ENCODE results near the gene PALM3.

DNA sequence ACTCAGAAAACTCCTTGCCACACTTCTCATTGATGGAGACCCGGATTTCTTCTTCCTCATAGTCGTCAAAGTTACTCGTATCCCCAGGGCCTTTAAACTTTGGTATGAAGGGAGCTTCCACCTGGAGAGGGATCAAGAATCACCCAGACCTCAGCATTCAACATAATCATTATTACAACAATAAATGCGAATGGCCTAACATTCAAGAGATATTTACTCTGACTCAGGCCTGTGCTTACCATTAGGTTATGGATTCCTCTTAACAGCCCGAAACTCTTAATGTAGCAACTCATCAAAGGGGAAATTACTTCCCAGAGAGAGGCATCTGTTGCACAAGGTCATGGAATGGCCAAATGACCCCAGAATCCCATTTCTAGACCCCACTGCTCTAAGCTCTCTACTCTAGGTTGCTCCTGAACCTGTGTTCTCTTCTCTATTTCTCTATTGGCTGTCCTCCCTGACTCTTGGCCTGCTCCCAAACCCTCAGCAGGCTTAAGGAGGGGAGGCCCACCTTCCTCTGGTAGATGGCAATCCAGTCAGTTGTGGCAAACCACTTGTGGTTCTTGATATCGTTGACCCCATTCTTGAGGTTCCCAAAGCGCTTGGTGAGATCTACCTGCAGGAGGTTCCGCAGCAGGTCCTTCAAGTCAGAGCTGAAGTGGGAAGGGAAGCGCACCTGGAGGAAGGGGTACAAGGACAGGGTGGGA lies 31.4 kb upstream of the PALM3 start:
- TF ChIP-seq FOXP2 (optimal IDR thresholded peaks at IDR 0.05; ENCODE audit: control extremely low read depth, extremely low read length, insufficient read depth) (no peak), POLR2AphosphoS5 (IDR thresholded peaks at IDR 0.05; ENCODE audit: borderline replicate concordance, low read depth, low read length) (no peak)
